ENCODE measurements around the gene MN1.

The MN1 gene

GRCh38 chr22:27709919-27710675 is 91.5 kb downstream of the MN1 start:
- DNase-seq = no peak

GRCh38 chr22:27706489-27706888 is 95.1 kb downstream of the MN1 start:
- DNase-seq = no peak

GRCh38 chr22:27705408-27706080 is 96.0 kb downstream of the MN1 start:
- no peak for DNase-seq

- DNase-seq = no peak
Observed at GRCh38 chr22:27704581-27704980, 97.0 kb downstream of the MN1 start.

GRCh38 chr22:27699383-27700019 is 102.1 kb downstream of the MN1 start:
- peak; percentile 28 for DNase-seq

- no peak for DNase-seq
Observed at GRCh38 chr22:27698813-27699212, 102.7 kb downstream of the MN1 start.
